HG03175 (cell line): ENCODE data around the gene ANKLE1.

ENCODE experiments used
- ATAC-seq: cut with Tn5 transposase; IDR thresholded peaks from one replicate; pipeline ENCODE4 v1.9.1; 2021; ENCODE audit warnings: mild to moderate bottlenecking, moderate library complexity; ENCODE audit not compliant: unreplicated experiment

The ANKLE1 gene

GRCh38 chr19:17281391-17282304 lies at the start of gene ANKLE1:
Gene ANKLE1 (plus strand): TSS chr19:17281901. CDS start chr19:17281921, 20 bp downstream.
- ATAC-seq = no peak

GRCh38 chr19:17232258-17232657 lies 49.4 kb upstream of the ANKLE1 start:
- no peak for ATAC-seq

- no peak for ATAC-seq
Measured at GRCh38 chr19:17234911-17235299, 46.8 kb upstream of the ANKLE1 start.

GRCh38 chr19:17235300-17235970 lies 46.3 kb upstream of the ANKLE1 start:
- ATAC-seq = peak; percentile 60

GRCh38 chr19:17235971-17236777 lies 45.5 kb upstream of the ANKLE1 start:
- peak; percentile 29 for ATAC-seq

GRCh38 chr19:17236811-17237543 lies 44.7 kb upstream of the ANKLE1 start:
- no peak for ATAC-seq

- no peak for ATAC-seq
Measured at GRCh38 chr19:17237747-17238706, 43.7 kb upstream of the ANKLE1 start.

GRCh38 chr19:17240062-17240752 lies 41.5 kb upstream of the ANKLE1 start:
- no peak for ATAC-seq

GRCh38 chr19:17240826-17241399 lies 40.8 kb upstream of the ANKLE1 start:
- ATAC-seq = no peak

GRCh38 chr19:17242431-17243208 lies 39.1 kb upstream of the ANKLE1 start:
- no peak for ATAC-seq

GRCh38 chr19:17243211-17243829 lies 38.4 kb upstream of the ANKLE1 start:
- no peak for ATAC-seq

GRCh38 chr19:17243830-17244617 lies 37.7 kb upstream of the ANKLE1 start:
- no peak for ATAC-seq

- ATAC-seq = peak; percentile 15
Measured at GRCh38 chr19:17244618-17245534, 36.8 kb upstream of the ANKLE1 start.

GRCh38 chr19:17245535-17245984 lies 36.1 kb upstream of the ANKLE1 start, which contains the start of gene NR2F6:
Gene NR2F6 (minus strand): TSS chr19:17245919. CDS start chr19:17245220, 699 bp downstream.
- no peak for ATAC-seq
